Activated CD8-positive, alpha-beta T cell treated with anti-CD3 and anti-CD28 coated beads for 36 hours (primary cell): ENCODE results near the gene SMAD2. TPM values are rescaled to one million over a fixed set of nuclear protein-coding genes. Genes with fewer than 3 reads are reported as not detected.

Experiments used
- ATAC-seq: fragments of 200-7000 bp; cut with Tn5 transposase; one replicate; pipeline ENCODE4 v1.10.0; 2021; ENCODE audit warnings: mild to moderate bottlenecking, moderate library complexity
- CTCF ChIA-PET: fragments of 350-600 bp; sonication (Branson Sonifier 250); formaldehyde crosslinking; loops from one replicate; lab custom pipeline; 2021; ENCODE audit warnings: antibody characterized with exemption; lab: Charles Lee
- POLR2A ChIA-PET: fragments of 350-600 bp; sonication (Branson Sonifier 250); formaldehyde crosslinking; loops from one replicate; lab custom pipeline; 2021; ENCODE audit warnings: antibody characterized with exemption; lab: Charles Lee
- DNase-seq: peaks from one replicate; pipeline ENCODE4 v3.0.0-alpha.2; 2020
- H3K27ac Mint-ChIP-seq: one replicate; pipeline ENCODE4 v1.8.0; 2021; ENCODE audit warnings: mild to moderate bottlenecking, mixed read lengths
- H3K27me3 Mint-ChIP-seq: one replicate; pipeline ENCODE4 v1.8.0; 2021; ENCODE audit warnings: mixed read lengths
- H3K36me3 Mint-ChIP-seq: one replicate; pipeline ENCODE4 v1.8.0; 2021; ENCODE audit warnings: low read depth, mixed read lengths
- H3K4me1 Mint-ChIP-seq: one replicate; pipeline ENCODE4 v1.8.0; 2021; ENCODE audit warnings: low read depth, mixed read lengths
- H3K4me3 Mint-ChIP-seq: one replicate; pipeline ENCODE4 v1.8.0; 2021; ENCODE audit warnings: mild to moderate bottlenecking, moderate library complexity, mixed read lengths
- H3K9me3 Mint-ChIP-seq: one replicate; pipeline ENCODE4 v1.8.0; 2021; ENCODE audit warnings: mixed read lengths
- CTCF ChIP-seq: fragments of 200-600 bp; IDR thresholded peaks from one replicate; pipeline ENCODE4 v1.8.0; 2022; ENCODE audit warnings: antibody characterized with exemption, mild to moderate bottlenecking
- intact Hi-C: fragments of 100-400 bp; cut with micrococcal nuclease; formaldehyde crosslinking; loops from one replicate; pipeline ENCODE4 v1.10.0; 2022
- total RNA-seq, 2 experiments: library from RNA; stranded (reverse); gene quantifications; one replicate each; pipeline ENCODE4 v1.2.3, GENCODE V29; 2021

SMAD2 gene
- total RNA-seq, 2 experiments from 2014 or later = 141 to 142 TPM

- intact Hi-C loops = no loop called here
- ATAC-seq = no peak
- Mint-ChIP-seq H3K4me1 (peaks cover 20% of the 10 kb centered on the region), H3K27ac (no peak overlapping the region), H3K4me3 (no peak overlapping the region), H3K36me3 (no peaks in the 10 kb centered on the region), H3K9me3 (peaks cover 1% of the 10 kb centered on the region), H3K27me3 (no peaks in the 10 kb centered on the region)
- no peak for TF ChIP-seq CTCF
- ChIA-PET POLR2A (no interaction called here), CTCF (interaction anchor here (1.6 kb wide), 1 partner anchor 49 kb away, joined by 7 read pairs; no protein-coding TSS in a partner anchor)
- no peak for DNase-seq
Measured at GRCh38 chr18:47949202-47949601, 18.7 kb upstream of the SMAD2 start.

- H3K4me1 Mint-ChIP-seq = peaks cover 12% of the 10 kb centered on the region
- H3K27ac Mint-ChIP-seq = no peak overlapping the region
- H3K4me3 Mint-ChIP-seq = no peak overlapping the region
- peaks cover 1% of the 10 kb centered on the region for H3K9me3 Mint-ChIP-seq
- ChIA-PET POLR2A (no interaction called here), CTCF (no interaction called here)
- no peak for DNase-seq
- no peaks in the 10 kb centered on the region for H3K27me3 Mint-ChIP-seq
- no peak for TF ChIP-seq CTCF
- intact Hi-C loops = no loop called here
- no peak for ATAC-seq
- H3K36me3 Mint-ChIP-seq = no peaks in the 10 kb centered on the region
Measured at GRCh38 chr18:47946889-47947288, 16.4 kb upstream of the SMAD2 start.

- ATAC-seq (peak; percentile 99), DNase-seq (peak; percentile 19)
- no peak for TF ChIP-seq CTCF
- H3K27me3 Mint-ChIP-seq = no peaks in the 10 kb centered on the region
- H3K9me3 Mint-ChIP-seq = peaks cover 1% of the 10 kb centered on the region
- intact Hi-C loops = no loop called here
- CTCF ChIA-PET = no interaction called here
- H3K4me3 Mint-ChIP-seq = no peak overlapping the region
- H3K27ac Mint-ChIP-seq = peak overlapping the region; percentile 13
- no peaks in the 10 kb centered on the region for H3K36me3 Mint-ChIP-seq
- POLR2A ChIA-PET = no interaction called here
- H3K4me1 Mint-ChIP-seq = peaks cover 12% of the 10 kb centered on the region
Measured at GRCh38 chr18:47944972-47945852, 14.8 kb upstream of the SMAD2 start.

- H3K9me3 Mint-ChIP-seq = no peaks in the 10 kb centered on the region
- no peak for ATAC-seq
- no peak overlapping the region for H3K4me3 Mint-ChIP-seq
- H3K27me3 Mint-ChIP-seq = peaks cover 2% of the 10 kb centered on the region
- intact Hi-C loops = no loop called here
- POLR2A ChIA-PET = no interaction called here
- DNase-seq = no peak
- H3K4me1 Mint-ChIP-seq = peaks cover 3% of the 10 kb centered on the region
- H3K36me3 Mint-ChIP-seq = no peaks in the 10 kb centered on the region
- TF ChIP-seq CTCF = no peak
- H3K27ac Mint-ChIP-seq = no peak overlapping the region
- CTCF ChIA-PET = no interaction called here
Measured at GRCh38 chr18:47936952-47937351, 6.5 kb upstream of the SMAD2 start.

GRCh38 chr18:47935321-47936055 lies 5.0 kb upstream of the SMAD2 start:
- DNase-seq = no peak
- H3K27me3 Mint-ChIP-seq = peaks cover 2% of the 10 kb centered on the region
- H3K4me1 Mint-ChIP-seq = peaks cover 9% of the 10 kb centered on the region
- no peak for TF ChIP-seq CTCF
- H3K4me3 Mint-ChIP-seq = no peak overlapping the region
- intact Hi-C loops = no loop called here
- H3K36me3 Mint-ChIP-seq = no peaks in the 10 kb centered on the region
- H3K27ac Mint-ChIP-seq = no peak overlapping the region
- CTCF ChIA-PET = interaction anchor here (0.8 to 1.2 kb wide), 2 partner anchors 62 kb away, joined by 3 read pairs; no protein-coding TSS in a partner anchor
- no peak for ATAC-seq
- POLR2A ChIA-PET = no interaction called here
- no peaks in the 10 kb centered on the region for H3K9me3 Mint-ChIP-seq
